HG03159 (cell line): ENCODE results near the gene TOP3A.

Experiments used
- ATAC-seq: cut with Tn5 transposase; IDR thresholded peaks from one replicate; pipeline ENCODE4 v1.9.1; 2021; ENCODE audit warnings: mild to moderate bottlenecking, moderate library complexity; ENCODE audit not compliant: unreplicated experiment

Gene TOP3A

GRCh38 chr17:18278867-18279266 lies 35.9 kb downstream of the TOP3A start:
- no peak for ATAC-seq

DNA sequence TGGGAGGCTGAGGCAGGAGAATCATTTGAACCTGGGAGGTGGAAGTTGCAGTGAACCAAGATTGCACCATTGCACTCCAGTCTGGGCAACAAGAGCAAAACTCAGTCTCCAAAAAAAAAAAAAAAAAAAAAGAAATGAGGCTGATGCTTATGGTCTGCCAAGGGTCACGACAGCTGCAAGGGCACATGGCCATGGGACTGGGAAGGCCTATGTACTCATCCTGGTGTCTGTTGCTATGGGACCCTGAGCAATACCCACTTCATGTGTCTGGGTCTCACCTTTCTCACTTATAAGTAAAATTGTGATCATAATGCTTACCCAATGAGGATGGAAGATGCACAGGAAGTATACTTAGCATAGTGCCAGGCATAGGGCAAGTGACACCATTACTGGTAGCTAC lies 37.7 kb downstream of the TOP3A start:
- no peak for ATAC-seq

GRCh38 chr17:18270046-18270931 lies 44.5 kb downstream of the TOP3A start:
- no peak for ATAC-seq

GRCh38 chr17:18267927-18268711 lies 46.7 kb downstream of the TOP3A start:
- ATAC-seq: no peak

- no peak for ATAC-seq
These were observed 47.4 kb downstream of the TOP3A start for GRCh38 chr17:18267366-18267765.

- ATAC-seq: no peak
These were observed 50.7 kb downstream of the TOP3A start for GRCh38 chr17:18263885-18264682.

DNA sequence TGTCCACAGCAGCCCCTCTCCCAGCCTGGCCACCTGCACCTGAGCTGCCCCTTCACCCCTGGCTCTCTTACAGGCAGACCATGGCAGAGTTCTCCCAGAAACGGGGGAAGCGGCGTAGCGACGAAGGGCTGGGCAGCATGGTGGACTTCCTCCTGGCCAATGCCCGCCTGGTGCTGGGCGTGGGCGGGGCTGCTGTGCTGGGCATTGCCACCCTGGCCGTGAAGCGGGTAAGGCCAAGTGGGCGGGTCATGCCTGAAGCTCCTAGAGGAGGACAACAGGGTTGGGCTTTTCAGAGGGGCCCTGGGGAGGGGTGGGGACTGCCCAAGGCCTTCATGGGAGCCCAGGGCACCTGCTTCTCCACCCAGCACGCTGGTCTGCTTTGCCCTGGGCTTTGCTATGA lies 52.2 kb downstream of the TOP3A start:
- ATAC-seq: no peak

- ATAC-seq: no peak
These were observed 52.7 kb downstream of the TOP3A start for GRCh38 chr17:18262111-18262510.

GRCh38 chr17:18261659-18262058 lies 53.1 kb downstream of the TOP3A start:
- ATAC-seq: no peak

DNA sequence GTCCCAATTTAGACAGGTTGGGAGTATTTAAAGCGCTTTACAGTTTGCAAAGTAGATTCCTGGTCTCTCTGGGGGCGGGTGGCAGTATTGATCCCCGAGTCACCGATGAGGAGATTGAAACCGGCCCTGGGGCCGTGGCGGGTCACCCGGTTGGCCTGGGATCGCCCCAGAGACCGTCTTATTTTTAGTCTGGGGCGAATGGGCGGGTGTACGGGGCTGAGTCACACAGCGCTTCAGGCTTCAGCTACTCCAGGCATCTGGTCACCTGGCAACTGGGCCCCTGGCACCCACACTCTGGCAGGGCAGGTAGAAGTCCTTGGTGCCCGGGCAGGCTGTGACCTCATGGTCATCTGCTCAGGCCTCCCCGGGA lies 53.7 kb downstream of the TOP3A start:
- ATAC-seq: no peak

- peak; percentile 77 for ATAC-seq
These were observed 54.3 kb downstream of the TOP3A start, which contains the start of gene MIEF2 for GRCh38 chr17:18260332-18261145. TSS of gene MIEF2 (plus strand) at chr17:18260662. CDS start at chr17:18262721, 2,059 bp downstream.

DNA sequence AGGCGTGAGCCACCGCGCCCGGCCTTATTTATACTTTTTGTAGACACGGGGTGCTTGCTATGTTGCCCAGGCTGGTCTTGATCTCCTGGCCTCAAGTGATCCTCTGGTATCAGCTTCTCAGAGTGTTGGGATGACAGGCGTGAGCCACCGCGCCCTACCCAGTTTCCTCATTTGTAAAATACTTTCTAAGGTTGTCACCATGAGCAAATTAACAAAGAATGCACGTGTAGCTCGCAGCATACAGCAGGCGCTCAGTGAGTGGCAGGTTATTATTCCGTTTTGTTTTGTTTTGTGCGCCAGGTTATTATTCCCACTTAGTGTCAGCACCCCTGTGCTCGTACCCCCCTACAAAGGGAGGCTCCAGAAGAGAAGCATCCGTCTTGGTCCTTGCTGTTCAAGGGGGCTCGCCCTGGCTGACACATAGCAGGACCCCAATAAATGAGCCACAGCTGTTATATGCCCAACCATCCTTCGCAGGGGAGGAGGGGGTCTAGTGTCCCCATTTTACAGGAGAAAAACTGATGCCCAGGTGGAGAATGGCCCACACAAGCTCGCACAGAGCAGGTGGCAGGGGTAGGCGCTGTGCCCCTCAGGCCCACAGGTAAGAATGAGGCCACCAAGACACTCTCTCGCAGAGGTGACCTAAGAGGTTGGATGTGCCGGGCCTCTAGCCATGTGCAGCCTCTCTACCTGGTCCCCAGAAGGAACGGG lies 55.0 kb downstream of the TOP3A start:
- peak; percentile 1 for ATAC-seq

GRCh38 chr17:18258356-18259038 lies 56.3 kb downstream of the TOP3A start, which contains the start of gene FLII:
TSS of gene FLII (minus strand) at chr17:18258738. CDS start at chr17:18258690, 48 bp downstream.
- peak; percentile 26 for ATAC-seq

DNA sequence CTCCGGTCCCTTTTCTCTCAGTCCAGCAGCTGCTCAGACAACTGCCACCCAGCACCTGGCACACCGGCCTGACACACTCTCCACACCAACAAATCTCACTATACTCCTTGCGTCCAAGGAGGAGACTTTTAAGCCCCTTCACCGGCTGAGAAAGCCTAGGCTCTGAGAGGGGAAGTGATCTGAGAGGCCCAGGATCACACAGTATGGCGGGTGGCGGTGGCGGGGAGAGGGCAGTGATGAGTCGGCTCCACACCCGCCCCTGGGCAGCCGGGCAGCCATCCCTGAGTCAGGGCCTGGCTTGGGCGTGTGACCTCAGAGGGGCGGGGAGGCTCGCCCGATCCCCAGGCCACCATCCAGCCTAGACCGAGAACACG lies 56.8 kb downstream of the TOP3A start:
- peak; percentile 32 for ATAC-seq

GRCh38 chr17:18257268-18257981 lies 57.4 kb downstream of the TOP3A start:
- ATAC-seq: no peak

DNA sequence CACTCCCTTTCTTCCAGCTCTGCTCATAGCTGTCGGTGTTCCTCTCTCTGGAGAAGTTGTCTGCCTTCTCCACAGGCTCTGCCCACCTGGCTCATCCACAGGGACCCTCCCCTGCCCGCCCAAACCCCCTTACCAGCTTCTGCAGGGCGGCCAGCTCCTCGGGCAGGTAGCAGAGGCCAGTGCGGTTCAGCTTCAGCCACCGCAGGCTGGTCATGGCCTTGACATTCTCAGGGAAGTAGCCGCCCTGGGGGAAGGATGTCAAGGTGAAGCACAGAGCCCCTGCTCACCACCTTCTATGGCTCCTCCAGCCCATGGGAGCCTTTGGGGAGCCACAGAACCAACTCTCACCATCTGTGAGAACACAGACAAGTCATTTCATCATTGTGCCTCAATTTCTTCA lies 58.0 kb downstream of the TOP3A start:
- no peak for ATAC-seq

GRCh38 chr17:18256351-18256750 lies 58.4 kb downstream of the TOP3A start:
- ATAC-seq: no peak

DNA sequence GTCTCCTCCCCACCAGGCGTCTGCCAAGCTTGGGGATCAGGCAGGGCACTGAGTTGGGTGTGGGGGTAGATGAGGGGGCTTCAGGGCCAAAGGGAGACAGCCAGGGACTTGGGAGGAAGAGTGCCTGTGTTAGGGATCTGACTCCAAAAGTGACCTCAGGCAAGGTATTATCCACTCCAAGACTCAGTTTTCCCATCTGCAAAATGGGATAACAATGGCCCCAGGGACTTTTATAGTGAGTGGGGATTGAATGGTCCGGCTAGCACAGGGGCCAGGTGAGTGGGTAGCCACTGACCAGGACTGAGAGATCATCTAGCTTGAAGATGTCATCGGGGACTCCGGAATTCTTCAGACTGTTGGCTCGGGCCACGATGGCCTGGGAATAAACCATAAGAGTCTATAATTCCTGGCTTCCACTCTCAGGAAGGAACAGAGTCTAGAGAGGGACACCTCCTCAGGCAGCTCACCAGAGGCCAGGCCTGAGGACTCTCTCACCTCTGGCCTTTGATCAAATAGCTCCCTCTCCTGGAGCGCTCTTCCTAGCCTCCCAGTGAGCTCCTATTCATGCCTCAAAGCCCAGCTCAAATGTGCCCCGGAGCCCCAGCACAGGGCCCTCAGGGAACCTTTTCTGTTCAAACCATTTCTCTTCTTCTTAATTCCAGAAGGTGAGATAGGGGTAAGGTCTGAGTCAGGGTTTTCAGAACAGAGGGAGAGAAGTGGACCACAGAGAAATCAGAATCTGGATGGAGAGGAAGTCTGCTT lies 59.7 kb downstream of the TOP3A start:
- ATAC-seq: no peak
